Measurements from ENCODE around the gene APOA1. TPM values are rescaled to one million over a fixed set of nuclear protein-coding genes. Genes with fewer than 3 reads are reported as not detected.

Gene APOA1
- polyA plus RNA-seq, result under 1 TPM; 0.08 to 0.10 TPM

DNA sequence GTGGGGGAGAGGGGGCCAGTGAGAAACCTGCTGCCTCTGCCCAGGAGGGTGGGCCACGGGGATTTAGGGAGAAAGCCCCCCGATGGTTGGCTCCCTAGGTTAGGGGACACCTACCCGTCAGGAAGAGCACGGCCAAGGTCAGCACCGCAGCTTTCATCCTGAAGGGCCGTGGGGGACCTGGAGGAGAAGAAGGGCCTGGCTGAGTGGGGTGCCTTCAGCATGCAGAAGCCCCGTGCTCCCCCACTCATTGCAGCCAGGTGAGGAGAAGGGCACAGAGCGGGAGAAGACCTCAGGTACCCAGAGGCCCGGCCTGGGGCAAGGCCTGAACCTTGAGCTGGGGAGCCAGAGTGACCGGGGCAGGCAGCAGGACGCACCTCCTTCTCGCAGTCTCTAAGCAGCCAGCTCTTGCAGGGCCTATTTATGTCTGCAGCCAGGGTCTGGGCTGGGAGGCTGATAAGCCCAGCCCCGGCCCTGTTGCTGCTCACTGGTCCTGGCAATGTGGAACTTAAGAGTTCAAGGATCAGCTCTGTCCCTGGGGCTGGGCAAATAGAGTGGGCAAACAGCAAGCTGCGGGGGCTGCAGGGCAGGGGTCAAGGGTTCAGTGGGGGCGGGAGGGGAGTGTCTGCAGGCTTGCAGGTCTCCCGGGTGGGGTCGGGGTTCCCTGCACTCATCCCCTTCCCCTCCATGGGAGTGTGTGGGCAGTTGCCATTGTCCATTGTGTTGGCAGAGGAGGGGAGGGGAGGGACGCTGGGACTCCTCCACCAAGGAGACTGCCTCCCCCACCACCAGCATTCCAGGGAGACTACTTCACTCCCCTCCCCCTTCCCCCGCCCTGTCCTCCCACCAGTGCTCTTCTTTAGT is at the start of gene APOA1:
TSS of gene APOA1 (minus strand) at position 392 of the 861 bp plus-strand sequence. CDS start at position 157, 235 bp downstream.
- Histone ChIP-seq H3K27me3 (ENCODE audit: control insufficient read depth in 1 of 2, insufficient read depth in 2 of 2, low read length in 2 of 2) (no peaks in the 10 kb centered on the region), H3K36me3 (ENCODE audit: control insufficient read depth in 2 of 2, insufficient read depth in 2 of 2, low read length in 1 of 2) (no peaks in the 10 kb centered on the region), H3K4me1 (ENCODE audit: control insufficient read depth in 2 of 2, insufficient read depth in 2 of 2, low read length in 1 of 2) (peaks cover 4 to 6% of the 10 kb centered on the region in 2 donors), H3K9me3 (ENCODE audit: control insufficient read depth in 2 of 2, insufficient read depth in 1 of 2, low read depth in 1 of 2, low read length in 1 of 2) (no peaks in the 10 kb centered on the region), H3K4me3 (ENCODE audit: low read depth in 1 of 2, low read length in 2 of 2) (no peak within 1 kb of the TSS), H3K27ac (ENCODE audit: low read depth in 2 of 2, low read length in 1 of 2) (peak within 1 kb of the TSS in 1 of 2 donors; percentile 14)
- 76 to 86% methylated on average over 19 of the region's 19 CpGs for WGBS, 2 donors

DNA sequence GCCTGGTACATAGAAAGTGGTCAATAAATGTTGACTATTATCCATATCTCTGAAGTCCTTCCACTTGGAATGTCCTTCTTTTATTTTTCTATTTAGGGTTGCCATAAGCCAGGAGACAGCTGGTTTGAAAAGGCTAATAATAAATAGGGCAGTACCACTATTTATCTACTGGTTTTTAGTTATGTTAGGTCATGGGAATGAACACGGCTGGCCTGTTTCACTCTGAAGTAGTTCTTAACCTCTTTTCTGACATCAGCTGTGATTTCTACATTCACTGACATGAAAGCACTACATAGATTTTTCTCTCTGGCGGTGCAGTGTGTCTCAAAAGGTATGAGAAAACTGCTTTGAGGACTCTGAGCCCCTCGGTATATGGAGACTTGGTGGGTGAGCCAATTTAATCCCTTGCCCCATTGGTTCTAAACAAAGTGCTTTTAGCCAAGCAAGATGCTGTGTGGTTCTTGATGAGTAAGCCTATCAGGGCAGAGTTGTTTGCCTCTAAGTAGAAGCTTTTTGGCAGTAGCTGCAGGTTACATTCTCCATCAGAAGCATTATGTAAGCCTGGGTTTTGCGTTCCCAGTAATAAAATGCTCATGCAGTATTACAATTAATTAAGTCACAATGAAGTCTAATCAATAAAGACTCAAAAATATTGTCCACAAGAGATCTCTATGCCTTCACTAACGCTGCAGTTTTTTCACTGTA is 48.7 kb upstream of the APOA1 start:
- Histone ChIP-seq H3K27me3 (ENCODE audit: control insufficient read depth in 1 of 2, insufficient read depth in 2 of 2, low read length in 2 of 2) (no peaks in the 10 kb centered on the region), H3K9me3 (ENCODE audit: control insufficient read depth in 2 of 2, insufficient read depth in 1 of 2, low read depth in 1 of 2, low read length in 1 of 2) (no peaks in the 10 kb centered on the region), H3K36me3 (ENCODE audit: control insufficient read depth in 2 of 2, insufficient read depth in 2 of 2, low read length in 1 of 2) (no peaks in the 10 kb centered on the region), H3K4me1 (ENCODE audit: control insufficient read depth in 2 of 2, insufficient read depth in 2 of 2, low read length in 1 of 2) (no peaks in the 10 kb centered on the region), H3K27ac (ENCODE audit: low read depth in 2 of 2, low read length in 1 of 2) (peak overlapping the region; percentile 36 to 66), H3K4me3 (ENCODE audit: low read depth in 1 of 2, low read length in 2 of 2) (no peak overlapping the region)
- WGBS, 2 donors, result 73 to 74% methylated on average over 5 of the region's 5 CpGs

DNA sequence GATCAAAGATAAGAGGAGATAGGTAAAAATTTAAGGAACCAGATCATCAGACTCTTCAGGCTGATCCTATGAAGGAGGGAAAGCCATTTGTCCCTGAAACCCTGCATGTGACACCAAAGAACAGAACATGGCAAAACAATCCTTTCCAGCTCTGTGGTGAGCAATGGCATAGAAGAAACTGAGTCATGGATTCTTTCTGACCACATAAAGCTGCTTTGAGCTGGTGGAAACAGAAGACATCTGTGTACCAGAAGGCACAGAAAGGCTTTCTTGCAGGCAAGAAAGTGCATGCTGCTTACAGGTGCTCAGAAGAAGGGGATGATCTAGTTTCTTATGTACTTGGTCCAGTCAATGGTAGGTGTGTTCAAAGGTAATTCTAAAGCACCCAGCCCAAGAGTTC is 45.0 kb upstream of the APOA1 start:
- Histone ChIP-seq H3K4me3 (ENCODE audit: low read depth in 1 of 2, low read length in 2 of 2) (no peak overlapping the region), H3K9me3 (ENCODE audit: control insufficient read depth in 2 of 2, insufficient read depth in 1 of 2, low read depth in 1 of 2, low read length in 1 of 2) (no peaks in the 10 kb centered on the region), H3K27ac (ENCODE audit: low read depth in 2 of 2, low read length in 1 of 2) (no peak overlapping the region), H3K4me1 (ENCODE audit: control insufficient read depth in 2 of 2, insufficient read depth in 2 of 2, low read length in 1 of 2) (no peaks in the 10 kb centered on the region), H3K27me3 (ENCODE audit: control insufficient read depth in 1 of 2, insufficient read depth in 2 of 2, low read length in 2 of 2) (no peaks in the 10 kb centered on the region), H3K36me3 (ENCODE audit: control insufficient read depth in 2 of 2, insufficient read depth in 2 of 2, low read length in 1 of 2) (no peaks in the 10 kb centered on the region)

DNA sequence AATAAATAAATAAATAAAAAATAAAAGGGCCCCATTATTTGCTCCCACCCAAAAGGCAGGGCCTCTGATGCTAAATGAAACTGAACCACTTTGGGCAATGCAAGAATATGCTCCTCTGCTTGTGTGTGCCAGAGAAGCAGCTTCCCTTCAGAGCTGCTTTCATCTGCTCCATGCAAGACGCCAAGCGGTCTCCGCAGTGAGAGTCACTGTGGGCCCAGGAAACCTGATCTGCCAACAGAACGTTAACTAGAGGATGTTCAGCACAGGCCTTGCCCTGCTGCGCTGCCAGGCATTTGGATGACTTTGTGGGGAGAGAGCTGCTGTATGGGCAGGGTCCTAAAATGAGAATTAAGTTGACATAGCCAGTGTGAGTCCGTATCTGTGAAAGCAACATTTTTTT is 43.7 kb upstream of the APOA1 start:
- Histone ChIP-seq H3K4me1 (ENCODE audit: control insufficient read depth in 2 of 2, insufficient read depth in 2 of 2, low read length in 1 of 2) (no peaks in the 10 kb centered on the region), H3K27me3 (ENCODE audit: control insufficient read depth in 1 of 2, insufficient read depth in 2 of 2, low read length in 2 of 2) (no peaks in the 10 kb centered on the region), H3K9me3 (ENCODE audit: control insufficient read depth in 2 of 2, insufficient read depth in 1 of 2, low read depth in 1 of 2, low read length in 1 of 2) (no peaks in the 10 kb centered on the region), H3K27ac (ENCODE audit: low read depth in 2 of 2, low read length in 1 of 2) (no peak overlapping the region), H3K4me3 (ENCODE audit: low read depth in 1 of 2, low read length in 2 of 2) (no peak overlapping the region), H3K36me3 (ENCODE audit: control insufficient read depth in 2 of 2, insufficient read depth in 2 of 2, low read length in 1 of 2) (no peaks in the 10 kb centered on the region)
- 85 to 86% methylated on average over 6 of the region's 6 CpGs for WGBS, 2 donors

DNA sequence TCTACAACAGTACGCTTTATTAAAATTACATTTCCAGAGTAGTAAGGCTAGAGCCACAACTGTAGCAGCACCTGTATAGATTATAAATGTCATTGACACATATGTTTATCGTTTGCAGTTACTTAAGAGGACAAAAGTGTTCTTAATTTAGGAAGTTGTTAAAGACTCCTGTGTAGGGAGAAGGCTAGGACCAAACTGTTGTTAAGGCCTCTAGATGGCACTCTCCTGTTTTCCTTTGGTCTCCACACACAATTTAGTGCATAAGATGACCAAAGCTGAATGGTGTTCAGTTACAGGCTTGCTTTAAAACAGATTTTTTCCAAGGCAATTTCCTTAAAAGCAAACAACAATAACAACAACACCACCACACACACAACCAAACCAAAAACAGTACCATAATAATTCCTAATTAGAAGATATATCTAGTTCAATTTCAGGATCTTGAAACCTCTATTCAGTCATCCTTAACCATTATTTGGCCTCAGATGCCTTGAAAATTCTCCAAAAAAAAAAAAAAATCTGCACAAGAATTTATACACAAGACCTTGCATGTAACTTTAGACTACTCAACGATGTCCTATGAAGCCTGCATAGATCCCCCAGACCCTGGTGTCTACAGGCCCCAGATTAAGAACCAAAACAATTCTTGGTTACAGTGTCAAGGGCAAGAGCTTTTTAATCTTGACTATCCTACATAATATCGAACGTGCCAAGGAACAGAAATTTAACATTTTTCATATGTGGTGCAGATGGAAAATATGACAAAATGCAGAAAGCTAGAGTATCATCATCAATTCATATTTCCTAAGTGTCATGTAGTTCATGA is 42.6 kb upstream of the APOA1 start:
- 51% methylated on average over 5 of the region's 5 CpGs for WGBS, 2 donors

DNA sequence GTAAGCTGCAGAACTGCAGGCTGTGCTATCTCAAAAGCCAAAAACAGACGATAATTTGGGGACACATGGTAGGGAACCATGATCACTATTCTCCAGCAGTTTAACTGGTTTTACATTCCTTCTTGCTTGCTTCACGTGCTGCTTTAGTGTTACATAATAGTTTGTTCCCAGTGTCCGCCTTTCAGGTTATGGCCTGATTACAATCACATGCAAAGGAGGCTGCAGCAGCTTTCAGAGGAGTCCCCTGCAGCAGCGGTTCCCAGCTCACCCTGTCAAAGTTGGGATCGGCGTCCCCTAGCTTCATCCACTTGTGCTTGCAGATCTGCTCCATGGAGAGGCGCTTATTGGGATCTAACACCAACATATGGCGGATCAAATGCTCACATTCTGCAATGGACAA is 39.2 kb upstream of the APOA1 start:
- Histone ChIP-seq H3K27ac (ENCODE audit: low read depth in 2 of 2, low read length in 1 of 2) (no peak overlapping the region), H3K36me3 (ENCODE audit: control insufficient read depth in 2 of 2, insufficient read depth in 2 of 2, low read length in 1 of 2) (peaks cover 8 to 14% of the 10 kb centered on the region in 2 donors), H3K4me1 (ENCODE audit: control insufficient read depth in 2 of 2, insufficient read depth in 2 of 2, low read length in 1 of 2) (no peaks in the 10 kb centered on the region), H3K9me3 (ENCODE audit: control insufficient read depth in 2 of 2, insufficient read depth in 1 of 2, low read depth in 1 of 2, low read length in 1 of 2) (no peaks in the 10 kb centered on the region), H3K4me3 (ENCODE audit: low read depth in 1 of 2, low read length in 2 of 2) (no peak overlapping the region), H3K27me3 (ENCODE audit: control insufficient read depth in 1 of 2, insufficient read depth in 2 of 2, low read length in 2 of 2) (no peaks in the 10 kb centered on the region)
- 90 to 91% methylated on average over 8 of the region's 8 CpGs for WGBS, 2 donors

More for the DNA sequence above, 42.6 kb upstream of the APOA1 start:
- H3K27me3 ChIP-seq (ENCODE audit: control insufficient read depth in 1 of 2, insufficient read depth in 2 of 2, low read length in 2 of 2), result no peaks in the 10 kb centered on the region
- H3K36me3 ChIP-seq (ENCODE audit: control insufficient read depth in 2 of 2, insufficient read depth in 2 of 2, low read length in 1 of 2), result peaks cover 0 to under 1% of the 10 kb centered on the region in 2 donors
- H3K27ac ChIP-seq (ENCODE audit: low read depth in 2 of 2, low read length in 1 of 2), result no peak overlapping the region
- no peak overlapping the region for H3K4me3 ChIP-seq (ENCODE audit: low read depth in 1 of 2, low read length in 2 of 2)
- H3K9me3 ChIP-seq (ENCODE audit: control insufficient read depth in 2 of 2, insufficient read depth in 1 of 2, low read depth in 1 of 2, low read length in 1 of 2), result no peaks in the 10 kb centered on the region
- no peaks in the 10 kb centered on the region for H3K4me1 ChIP-seq (ENCODE audit: control insufficient read depth in 2 of 2, insufficient read depth in 2 of 2, low read length in 1 of 2)

DNA sequence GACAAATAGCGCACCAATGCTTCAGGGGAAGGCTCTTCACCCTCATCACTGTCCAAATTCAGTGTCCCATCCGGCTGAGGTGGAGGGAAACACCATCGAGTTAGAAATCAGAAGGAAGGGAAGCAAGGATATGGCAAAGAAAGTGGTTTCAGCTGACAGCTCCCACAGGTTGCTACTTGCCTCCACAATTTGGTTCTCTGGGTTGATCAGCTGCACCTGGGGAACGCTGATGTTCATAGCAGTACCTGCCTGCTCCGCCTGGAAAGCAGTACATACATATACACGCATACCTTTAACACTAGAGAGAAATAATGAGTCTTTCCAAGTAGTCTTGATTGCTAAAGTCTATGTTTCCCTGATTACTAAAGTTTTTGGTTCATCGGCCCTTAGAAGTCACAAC is 37.8 kb upstream of the APOA1 start:
- WGBS, 2 donors, result 91% methylated on average over 7 of the region's 7 CpGs
- H3K4me3 ChIP-seq (ENCODE audit: low read depth in 1 of 2, low read length in 2 of 2), result no peak overlapping the region
- H3K4me1 ChIP-seq (ENCODE audit: control insufficient read depth in 2 of 2, insufficient read depth in 2 of 2, low read length in 1 of 2), result no peaks in the 10 kb centered on the region
- peaks cover 13 to 14% of the 10 kb centered on the region in 2 donors for H3K36me3 ChIP-seq (ENCODE audit: control insufficient read depth in 2 of 2, insufficient read depth in 2 of 2, low read length in 1 of 2)
- no peak overlapping the region for H3K27ac ChIP-seq (ENCODE audit: low read depth in 2 of 2, low read length in 1 of 2)
- H3K9me3 ChIP-seq (ENCODE audit: control insufficient read depth in 2 of 2, insufficient read depth in 1 of 2, low read depth in 1 of 2, low read length in 1 of 2), result no peaks in the 10 kb centered on the region
- no peaks in the 10 kb centered on the region for H3K27me3 ChIP-seq (ENCODE audit: control insufficient read depth in 1 of 2, insufficient read depth in 2 of 2, low read length in 2 of 2)

DNA sequence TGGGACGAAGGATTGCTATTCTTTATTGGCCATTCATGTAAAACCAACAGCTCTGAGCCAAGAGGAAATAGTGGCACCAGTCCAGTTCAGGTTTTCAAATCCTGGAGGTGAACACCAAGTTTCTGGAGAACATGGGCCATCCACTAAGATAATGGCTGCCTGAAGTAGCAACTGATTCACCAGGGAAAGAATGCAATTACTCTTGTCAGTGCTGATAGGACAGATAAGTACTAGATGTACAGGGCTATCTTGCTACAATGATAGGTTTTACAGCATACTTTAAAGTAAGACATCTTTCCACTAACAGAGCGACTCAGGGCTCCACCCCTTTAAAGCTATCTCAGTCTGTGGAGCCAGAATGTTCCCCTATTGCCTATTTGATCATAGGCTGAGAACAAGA is 36.8 kb upstream of the APOA1 start:
- Histone ChIP-seq H3K4me1 (ENCODE audit: control insufficient read depth in 2 of 2, insufficient read depth in 2 of 2, low read length in 1 of 2) (no peaks in the 10 kb centered on the region), H3K27me3 (ENCODE audit: control insufficient read depth in 1 of 2, insufficient read depth in 2 of 2, low read length in 2 of 2) (no peaks in the 10 kb centered on the region), H3K27ac (ENCODE audit: low read depth in 2 of 2, low read length in 1 of 2) (no peak overlapping the region), H3K4me3 (ENCODE audit: low read depth in 1 of 2, low read length in 2 of 2) (no peak overlapping the region), H3K36me3 (ENCODE audit: control insufficient read depth in 2 of 2, insufficient read depth in 2 of 2, low read length in 1 of 2) (peaks cover 14 to 16% of the 10 kb centered on the region in 2 donors), H3K9me3 (ENCODE audit: control insufficient read depth in 2 of 2, insufficient read depth in 1 of 2, low read depth in 1 of 2, low read length in 1 of 2) (no peaks in the 10 kb centered on the region)
- WGBS, 2 donors, result 86% methylated on average over 2 of the region's 2 CpGs

DNA sequence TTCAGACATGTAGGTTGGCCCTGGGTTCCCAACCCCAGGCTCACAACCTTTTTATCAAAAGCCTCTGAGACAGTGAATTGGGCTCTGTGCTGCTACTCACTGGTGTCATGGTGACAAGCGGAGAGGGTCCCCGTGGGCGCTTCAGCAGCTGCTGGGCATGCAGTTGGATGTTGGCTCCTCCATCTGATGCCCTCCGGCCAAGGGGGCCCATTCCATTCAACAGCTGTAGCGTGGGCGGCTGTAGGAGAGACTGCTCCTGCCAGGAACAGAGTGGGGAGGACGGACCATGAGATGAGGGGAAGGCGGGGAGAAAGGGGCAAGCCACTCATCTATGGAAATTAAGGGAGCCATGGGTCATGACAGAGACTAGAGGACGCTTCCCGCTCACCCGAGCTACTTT is 36.0 kb upstream of the APOA1 start:
- no peak overlapping the region for H3K4me3 ChIP-seq (ENCODE audit: low read depth in 1 of 2, low read length in 2 of 2)
- no peaks in the 10 kb centered on the region for H3K9me3 ChIP-seq (ENCODE audit: control insufficient read depth in 2 of 2, insufficient read depth in 1 of 2, low read depth in 1 of 2, low read length in 1 of 2)
- H3K4me1 ChIP-seq (ENCODE audit: control insufficient read depth in 2 of 2, insufficient read depth in 2 of 2, low read length in 1 of 2), result no peaks in the 10 kb centered on the region
- peaks cover 14 to 17% of the 10 kb centered on the region in 2 donors for H3K36me3 ChIP-seq (ENCODE audit: control insufficient read depth in 2 of 2, insufficient read depth in 2 of 2, low read length in 1 of 2)
- no peak overlapping the region for H3K27ac ChIP-seq (ENCODE audit: low read depth in 2 of 2, low read length in 1 of 2)
- WGBS, 2 donors, result 95 to 97% methylated on average over 11 of the region's 11 CpGs
- no peaks in the 10 kb centered on the region for H3K27me3 ChIP-seq (ENCODE audit: control insufficient read depth in 1 of 2, insufficient read depth in 2 of 2, low read length in 2 of 2)
